Measurements from ENCODE around the gene TICAM1.
"Not testable (repeated sequence)": the region's sequence is repeated elsewhere in the genome, so short reads cannot be mapped to it uniquely, and the experiment has no call there.

TICAM1 gene

GRCh38 chr19:4805140-4805539 is 26.4 kb downstream of the TICAM1 start:
- not testable (repeated sequence) for DNase-seq (ENCODE audit: low read depth in 3 of 3)

GRCh38 chr19:4803736-4804695 is 27.5 kb downstream of the TICAM1 start:
- peak; percentile 35 to 53 (median 43) for DNase-seq (ENCODE audit: low read depth in 3 of 3)

GRCh38 chr19:4802711-4803110 is 28.8 kb downstream of the TICAM1 start:
- no peak for DNase-seq (ENCODE audit: low read depth in 3 of 3)

GRCh38 chr19:4801085-4801619 is 30.4 kb downstream of the TICAM1 start:
- no peak for DNase-seq (ENCODE audit: low read depth in 3 of 3)

GRCh38 chr19:4800591-4801081 is 30.9 kb downstream of the TICAM1 start:
- DNase-seq (ENCODE audit: low read depth in 3 of 3), result no peak

- DNase-seq (ENCODE audit: low read depth in 3 of 3), result no peak
These were observed 36.1 kb downstream of the TICAM1 start for GRCh38 chr19:4795400-4795799.

GRCh38 chr19:4794971-4795370 is 36.5 kb downstream of the TICAM1 start:
- no peak for DNase-seq (ENCODE audit: low read depth in 3 of 3)

- DNase-seq (ENCODE audit: low read depth in 3 of 3), result not testable (repeated sequence)
These were observed 38.2 kb downstream of the TICAM1 start for GRCh38 chr19:4793278-4793677.

- DNase-seq (ENCODE audit: low read depth in 3 of 3), result not testable (repeated sequence)
These were observed 38.7 kb downstream of the TICAM1 start for GRCh38 chr19:4792866-4793195.

- DNase-seq (ENCODE audit: low read depth in 3 of 3), result not testable (repeated sequence)
These were observed 39.3 kb downstream of the TICAM1 start for GRCh38 chr19:4792019-4792865.

- peak; percentile 97 to 98 (median 98) for DNase-seq (ENCODE audit: low read depth in 3 of 3)
These were observed 40.1 kb downstream of the TICAM1 start, which contains the start of gene FEM1A for GRCh38 chr19:4791183-4792018. Gene FEM1A (plus strand): TSS chr19:4791734. CDS start chr19:4791855, 121 bp downstream.

- DNase-seq (ENCODE audit: low read depth in 3 of 3), result not testable (repeated sequence)
These were observed 45.0 kb downstream of the TICAM1 start for GRCh38 chr19:4786412-4787016.

GRCh38 chr19:4781801-4782200 is 49.7 kb downstream of the TICAM1 start:
- DNase-seq (ENCODE audit: low read depth in 3 of 3), result no peak

GRCh38 chr19:4780860-4781259 is 50.7 kb downstream of the TICAM1 start:
- DNase-seq (ENCODE audit: low read depth in 3 of 3), result no peak

- not testable (repeated sequence) for DNase-seq (ENCODE audit: low read depth in 3 of 3)
These were observed 53.4 kb downstream of the TICAM1 start for GRCh38 chr19:4778124-4778523.

GRCh38 chr19:4776436-4777211 is 54.9 kb downstream of the TICAM1 start:
- DNase-seq (ENCODE audit: low read depth in 3 of 3), result no peak

GRCh38 chr19:4775627-4776152 is 55.8 kb downstream of the TICAM1 start:
- no peak for DNase-seq (ENCODE audit: low read depth in 3 of 3)

GRCh38 chr19:4774136-4774535 is 57.4 kb downstream of the TICAM1 start:
- DNase-seq (ENCODE audit: low read depth in 3 of 3), result no peak

GRCh38 chr19:4773047-4773640 is 58.4 kb downstream of the TICAM1 start:
- no peak for DNase-seq (ENCODE audit: low read depth in 3 of 3)
